IPS-18c (cell line): ENCODE results near the gene CPD.
"Not testable (repeated sequence)": the region's sequence is repeated elsewhere in the genome, so short reads cannot be mapped to it uniquely, and the experiment has no call there.

Source experiments
- H3K4me3 ChIP-seq: 2 replicates; pipeline ENCODE4 v1.7.0; 2013; ENCODE audit warnings: low read depth, mild to moderate bottlenecking, low read length, moderate library complexity; ENCODE audit not compliant: insufficient read depth
- H3K9me3 ChIP-seq: one replicate; pipeline ENCODE4 v1.6.1; 2013; ENCODE audit warnings: mild to moderate bottlenecking, low read length, moderate library complexity; ENCODE audit not compliant: control insufficient read depth, insufficient read depth

CPD gene

DNA sequence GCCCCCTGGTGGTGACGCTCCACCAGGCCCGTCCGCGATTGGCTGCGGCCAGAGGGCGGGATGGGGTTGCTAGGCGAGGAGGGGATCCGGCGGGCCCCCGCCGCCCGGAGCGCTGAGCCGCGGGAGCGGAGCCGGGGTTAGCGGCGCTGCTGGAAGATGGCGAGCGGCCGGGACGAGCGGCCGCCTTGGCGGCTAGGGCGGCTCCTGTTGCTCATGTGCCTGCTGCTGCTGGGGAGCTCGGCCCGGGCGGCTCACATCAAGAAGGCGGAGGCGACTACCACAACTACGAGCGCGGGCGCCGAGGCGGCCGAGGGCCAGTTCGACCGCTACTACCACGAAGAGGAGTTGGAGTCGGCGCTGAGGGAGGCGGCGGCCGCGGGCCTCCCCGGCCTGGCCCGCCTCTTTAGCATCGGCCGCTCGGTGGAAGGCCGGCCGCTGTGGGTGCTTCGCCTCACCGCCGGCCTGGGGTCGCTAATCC is at the start of gene CPD:
CPD (plus strand) TSS at position 103 of the 478 bp plus-strand sequence; CDS start at position 157, 54 bp downstream.
- Histone ChIP-seq H3K4me3 (peak within 1 kb of the TSS; percentile 80), H3K9me3 (no peaks in the 10 kb centered on the region)

DNA sequence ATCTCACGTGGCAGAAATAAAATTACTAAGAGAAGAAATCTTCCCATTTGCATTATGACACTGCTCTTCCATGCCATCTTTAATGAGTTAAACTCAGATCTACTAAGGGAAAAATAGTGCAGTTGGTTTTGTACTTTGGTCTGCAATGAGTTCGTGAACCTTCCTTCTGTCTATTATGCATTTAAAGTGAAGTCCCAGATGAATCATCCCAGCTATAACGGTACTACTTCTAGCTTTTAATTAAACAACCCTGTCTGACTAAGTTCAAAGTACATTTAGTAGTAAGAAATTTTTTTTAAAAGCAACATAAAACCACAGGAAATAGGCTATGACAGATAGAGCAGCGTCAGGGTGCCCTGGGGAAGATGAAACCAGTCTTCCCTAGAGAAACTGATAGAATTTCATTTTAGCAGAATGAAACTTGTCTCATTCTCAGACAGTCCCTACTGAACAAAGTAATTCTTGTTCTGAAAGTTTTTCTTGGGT is 46.6 kb upstream of the CPD start:
- no peaks in the 10 kb centered on the region for H3K9me3 ChIP-seq
- no peak overlapping the region for H3K4me3 ChIP-seq

DNA sequence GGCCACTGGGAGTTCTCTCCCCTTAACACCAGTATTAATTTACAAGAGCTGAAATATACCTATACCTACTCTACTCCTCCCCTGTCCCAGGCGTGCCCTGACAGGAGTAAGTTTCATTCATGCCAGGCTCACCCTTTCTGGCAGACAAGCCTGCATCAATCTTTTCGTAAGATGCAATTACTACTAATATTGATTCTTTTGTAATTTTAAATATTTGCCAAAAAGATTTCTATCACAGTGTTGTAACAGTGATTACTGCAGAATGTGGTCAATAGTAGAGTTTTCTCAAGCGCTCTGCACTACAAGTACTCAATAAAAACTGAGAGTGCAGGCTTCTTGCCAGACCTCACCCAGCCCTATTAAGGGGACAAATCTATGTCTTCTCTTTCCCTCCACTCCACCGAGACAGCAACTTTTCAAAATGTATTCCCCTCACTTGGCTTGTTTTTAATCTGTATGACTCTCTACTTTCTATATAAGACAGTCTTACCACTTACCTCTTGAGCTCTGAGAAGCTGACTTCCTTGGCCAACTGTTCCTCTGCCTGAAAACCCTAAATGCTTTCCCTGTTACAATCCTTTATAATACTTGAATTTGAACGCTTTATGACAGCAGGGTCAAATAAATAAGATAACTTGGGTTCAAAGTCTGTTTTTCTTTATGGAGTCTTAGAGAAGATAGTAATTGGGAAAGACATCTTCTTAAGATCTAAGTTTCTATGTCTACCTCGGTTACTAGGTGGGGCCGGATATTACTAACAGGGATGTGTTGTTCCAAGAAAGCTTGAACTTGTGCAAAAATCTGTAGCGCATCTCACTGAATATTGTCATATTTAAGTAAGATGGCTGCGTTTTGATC is 45.0 kb upstream of the CPD start, which contains the start of gene TMIGD1:
TMIGD1 (minus strand) TSS at position 555 of the 858 bp plus-strand sequence. CDS start 1,924 bp downstream, outside the sequence.
- no peaks in the 10 kb centered on the region for H3K9me3 ChIP-seq
- H3K4me3 ChIP-seq: no peak within 1 kb of the TSS

DNA sequence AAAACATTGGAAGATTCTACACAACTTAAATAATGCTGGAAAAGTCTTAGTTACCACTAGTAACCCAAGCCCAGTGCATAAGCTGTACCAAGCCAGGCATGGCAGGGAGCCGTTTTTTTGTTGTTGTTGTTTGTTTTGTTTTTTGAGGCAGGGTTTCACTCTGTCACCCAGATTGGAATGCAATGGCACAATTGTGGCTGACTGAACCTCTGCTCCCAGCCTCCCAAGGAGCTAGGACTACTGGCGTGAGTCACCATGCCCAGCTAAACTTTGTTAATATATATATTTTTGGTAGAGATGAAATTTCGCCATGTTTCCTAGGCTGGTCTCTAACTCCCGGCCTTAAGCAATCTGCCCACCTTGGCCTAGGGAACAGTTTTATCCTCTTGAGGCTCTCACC is 44.3 kb upstream of the CPD start:
- no peak overlapping the region for H3K4me3 ChIP-seq
- H3K9me3 ChIP-seq: no peaks in the 10 kb centered on the region

DNA sequence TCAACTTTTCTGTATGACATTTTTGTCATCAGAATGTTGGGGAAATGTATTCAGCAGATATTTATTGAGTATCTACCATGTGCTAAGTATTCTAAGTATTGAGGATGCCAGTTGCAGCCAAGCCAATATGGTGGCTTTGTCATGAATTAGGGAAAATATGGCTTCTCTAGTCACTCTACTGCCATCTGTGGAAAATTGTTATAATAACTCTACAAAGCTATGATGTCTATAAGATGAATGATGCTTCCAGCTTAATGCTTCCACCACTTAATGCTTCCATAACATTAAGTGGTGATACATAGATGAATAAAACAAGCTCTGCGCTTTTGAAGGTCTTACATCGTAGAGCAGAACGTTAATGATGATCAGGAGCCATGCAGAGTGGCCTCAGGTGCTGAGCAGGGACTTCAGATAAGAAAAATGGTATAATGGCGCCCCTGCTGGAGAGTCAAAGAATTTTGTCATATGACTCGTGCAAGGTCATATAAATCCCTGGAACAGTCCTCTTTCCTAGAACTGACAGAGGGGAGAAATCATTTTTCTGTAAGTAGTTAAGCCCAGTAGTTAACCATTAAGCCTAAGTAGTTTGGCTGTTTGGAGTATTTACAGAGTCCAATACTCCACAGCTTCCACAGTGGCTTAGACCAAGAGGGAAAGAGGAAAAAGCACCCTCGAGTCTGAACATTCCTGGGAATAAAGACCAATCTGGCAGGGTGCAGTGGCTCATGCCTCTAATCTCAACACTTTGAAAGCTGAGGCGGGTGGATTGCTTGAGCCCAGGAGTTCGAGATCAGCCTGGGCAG is 42.2 kb upstream of the CPD start:
- H3K4me3 ChIP-seq: no peak overlapping the region

DNA sequence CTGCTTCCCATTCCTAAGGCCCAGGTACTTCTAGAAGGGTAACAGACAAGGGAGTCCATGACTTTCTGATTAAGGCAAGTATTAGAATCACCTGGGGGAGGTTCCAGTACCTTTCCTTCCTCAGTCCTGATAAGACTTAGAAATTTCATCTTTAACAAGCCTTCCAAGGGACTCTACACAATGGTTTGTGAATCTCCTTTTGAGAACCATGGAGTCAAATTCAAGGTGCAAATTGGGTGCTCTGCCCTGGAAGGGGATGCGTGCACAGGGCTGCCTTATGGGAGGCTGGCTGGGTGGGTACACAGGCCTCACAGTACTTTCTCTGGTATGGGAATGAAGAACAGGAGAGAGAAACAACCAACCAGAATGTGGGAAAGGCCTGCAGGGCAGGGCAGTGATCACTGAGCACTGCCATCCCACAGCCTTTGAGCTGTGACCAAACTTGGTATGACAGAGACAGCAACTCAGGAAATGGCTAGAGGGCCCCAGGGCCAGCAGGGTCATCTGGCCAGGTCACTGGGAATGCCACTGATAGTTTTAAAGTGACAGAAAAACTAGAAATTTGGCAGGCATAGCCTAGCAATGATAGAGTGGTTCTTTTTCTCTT is 41.2 kb upstream of the CPD start:
- no peaks in the 10 kb centered on the region for H3K9me3 ChIP-seq
- H3K4me3 ChIP-seq: no peak overlapping the region

More for the DNA sequence above, 42.2 kb upstream of the CPD start:
- H3K9me3 ChIP-seq: no peaks in the 10 kb centered on the region

DNA sequence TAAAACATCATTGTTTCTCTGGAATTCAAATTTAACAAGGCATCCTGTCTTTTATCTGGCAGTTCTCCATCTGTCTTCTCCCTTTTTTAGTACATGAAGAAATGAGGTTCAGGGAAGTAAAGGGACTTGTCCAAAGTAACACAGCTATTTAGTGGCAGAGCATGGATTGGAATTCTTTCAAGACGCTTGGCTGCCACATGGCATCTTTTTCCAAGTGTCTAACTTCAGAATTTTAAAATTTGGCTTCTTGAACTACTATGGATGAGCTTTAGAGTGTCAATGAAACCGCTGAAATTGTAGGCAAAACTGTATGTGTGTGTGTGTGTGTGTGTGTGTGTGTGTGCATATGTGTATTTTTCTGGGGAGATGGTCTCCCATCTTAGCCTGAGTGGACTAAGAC is 39.6 kb upstream of the CPD start:
- Histone ChIP-seq H3K4me3 (no peak overlapping the region), H3K9me3 (no peaks in the 10 kb centered on the region)

DNA sequence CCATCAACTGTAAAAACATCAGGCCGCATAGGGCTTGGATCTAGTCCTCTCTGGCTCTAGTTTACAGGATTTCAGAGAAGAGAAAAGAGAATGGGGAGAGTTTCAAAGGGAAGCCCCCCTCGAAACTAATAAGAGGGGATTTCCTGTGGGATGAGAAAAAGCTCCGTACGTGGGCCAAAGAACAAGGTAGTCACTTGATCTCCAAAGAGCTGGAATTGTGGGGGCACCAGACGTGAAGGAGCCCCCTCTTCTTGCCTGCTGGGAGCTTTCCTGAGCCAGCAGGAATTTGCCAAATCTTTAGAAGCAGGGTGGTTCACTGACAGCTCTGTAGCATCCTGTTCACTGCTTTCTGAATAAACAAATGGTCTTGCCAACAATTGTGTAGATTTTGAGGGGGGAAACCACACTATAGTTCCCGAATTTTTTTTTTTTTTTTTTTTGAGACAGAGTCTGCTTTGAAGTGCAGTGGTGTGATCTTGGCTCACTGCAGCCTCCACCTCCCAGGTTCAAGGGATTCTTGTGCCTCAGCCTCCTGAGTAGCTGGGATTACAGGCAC is 37.8 kb upstream of the CPD start:
- no peak overlapping the region for H3K4me3 ChIP-seq
- H3K9me3 ChIP-seq: no peaks in the 10 kb centered on the region

DNA sequence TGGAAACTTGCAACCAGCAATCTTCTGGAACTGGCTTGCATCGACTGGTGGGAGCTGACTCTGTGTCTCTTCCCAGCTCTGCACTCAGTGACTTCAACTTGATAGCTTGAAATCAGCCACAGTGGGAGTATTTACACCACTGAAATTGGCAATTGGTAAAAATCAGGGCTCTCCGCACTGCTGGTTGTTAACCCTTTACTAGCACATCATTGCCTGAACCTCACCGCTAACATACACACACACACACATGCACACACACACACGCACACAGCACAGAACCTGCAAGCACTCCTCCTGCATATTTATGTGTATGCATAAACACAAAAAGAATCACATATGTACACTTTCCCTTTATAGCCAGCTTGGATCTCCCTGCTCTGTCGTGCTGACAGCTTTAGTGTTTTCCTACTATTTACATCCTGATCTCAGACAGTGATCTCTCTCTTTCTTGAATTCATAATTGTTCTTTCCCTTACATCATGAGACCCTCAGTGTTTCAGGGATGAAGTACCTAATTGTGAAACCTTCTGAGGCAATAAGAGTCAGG is 37.0 kb upstream of the CPD start:
- Histone ChIP-seq H3K9me3 (no peaks in the 10 kb centered on the region), H3K4me3 (no peak overlapping the region)

DNA sequence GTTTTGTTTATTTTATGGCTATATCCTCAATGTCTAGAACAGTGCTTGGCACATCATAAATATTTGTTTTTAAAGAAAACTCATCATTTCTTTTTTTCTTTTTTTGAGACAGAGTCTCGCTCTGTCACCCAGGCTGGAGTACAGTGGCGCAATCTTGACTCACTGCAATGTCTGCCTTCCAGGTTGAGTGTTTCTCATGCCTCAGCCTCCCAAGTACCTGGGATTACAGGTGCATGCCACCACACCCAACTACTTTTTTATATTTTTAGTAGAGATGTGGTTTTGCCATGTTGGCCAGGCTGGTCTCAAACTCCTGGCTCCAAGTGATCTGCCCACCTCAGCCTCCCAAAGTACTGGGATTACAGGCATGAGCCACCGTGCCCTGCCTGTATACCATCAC is 35.5 kb upstream of the CPD start:
- H3K4me3 ChIP-seq, H3K9me3 ChIP-seq: not testable (repeated sequence)

DNA sequence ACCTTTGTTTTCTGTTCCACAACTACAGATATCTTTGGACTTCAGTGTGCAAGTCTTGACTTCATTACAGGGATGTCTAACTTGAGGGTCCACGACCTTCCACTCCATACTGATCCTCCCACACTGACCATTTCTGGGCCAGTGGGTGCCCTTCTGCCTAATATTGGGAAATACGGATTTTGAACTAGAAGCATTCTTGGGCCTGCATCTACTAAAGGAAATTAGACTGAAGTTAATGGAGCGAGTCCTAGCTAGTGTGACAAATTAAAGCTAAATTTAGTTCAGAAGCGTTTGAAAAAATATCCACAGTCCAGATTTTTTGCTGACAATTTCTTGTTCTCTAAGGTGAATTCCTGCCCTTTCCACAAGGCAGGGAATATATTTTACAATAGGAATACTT is 34.9 kb upstream of the CPD start:
- Histone ChIP-seq H3K9me3 (no peaks in the 10 kb centered on the region), H3K4me3 (no peak overlapping the region)

DNA sequence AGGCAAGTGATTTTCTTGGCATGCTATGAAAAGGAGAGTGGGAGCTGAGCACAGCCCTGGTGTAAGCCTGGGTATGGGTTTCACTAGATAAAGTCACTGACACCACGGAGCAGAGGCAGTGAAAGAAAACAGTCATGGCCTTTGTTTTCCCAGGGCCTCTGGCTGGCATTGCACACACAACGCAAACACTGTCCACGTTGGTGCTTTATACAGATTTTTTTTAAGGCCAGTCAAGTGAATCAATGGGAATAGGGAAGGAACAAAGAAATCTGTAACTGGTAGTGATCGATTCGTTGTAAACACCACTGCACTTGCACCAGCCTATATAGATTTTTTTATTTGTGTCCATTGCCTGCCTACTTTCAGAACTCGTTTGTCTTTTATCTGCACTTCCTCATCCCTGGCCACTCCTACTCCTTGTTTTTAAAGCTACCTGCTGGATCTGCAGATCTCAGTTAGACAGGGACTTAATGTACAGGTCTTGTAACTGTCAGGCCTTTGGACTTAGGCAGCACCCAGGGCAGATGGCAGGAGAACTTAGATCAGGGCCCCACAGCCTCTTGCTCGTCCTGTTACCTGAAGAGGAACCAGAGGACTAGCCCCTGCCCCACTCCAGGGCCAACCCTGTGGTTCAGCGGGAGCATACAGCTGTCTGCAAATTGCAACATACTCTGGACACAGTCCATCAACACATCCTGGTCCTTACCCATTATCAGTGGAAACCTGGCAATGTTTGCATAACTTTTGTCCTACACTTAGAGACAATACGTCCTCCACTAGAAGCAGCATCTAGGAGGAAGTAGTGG is 34.2 kb upstream of the CPD start:
- Histone ChIP-seq H3K4me3 (no peak overlapping the region), H3K9me3 (no peaks in the 10 kb centered on the region)

DNA sequence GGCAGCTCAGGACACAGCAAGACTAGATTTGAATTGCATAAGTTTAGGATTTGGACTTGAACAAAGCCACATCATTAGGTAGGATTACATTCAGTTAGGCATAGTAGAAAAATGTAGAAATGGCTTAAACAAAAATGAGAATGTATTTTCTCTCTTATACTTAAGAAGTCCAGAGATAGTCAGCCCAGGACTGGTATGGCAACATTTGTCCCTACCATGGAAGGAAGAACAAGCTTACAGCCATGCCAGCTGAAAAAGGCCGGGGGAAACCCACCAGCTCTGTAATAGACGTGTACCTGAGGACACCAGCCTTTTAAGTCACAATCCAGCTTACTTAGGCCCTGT is 33.7 kb upstream of the CPD start:
- Histone ChIP-seq H3K4me3 (no peak overlapping the region), H3K9me3 (no peaks in the 10 kb centered on the region)

DNA sequence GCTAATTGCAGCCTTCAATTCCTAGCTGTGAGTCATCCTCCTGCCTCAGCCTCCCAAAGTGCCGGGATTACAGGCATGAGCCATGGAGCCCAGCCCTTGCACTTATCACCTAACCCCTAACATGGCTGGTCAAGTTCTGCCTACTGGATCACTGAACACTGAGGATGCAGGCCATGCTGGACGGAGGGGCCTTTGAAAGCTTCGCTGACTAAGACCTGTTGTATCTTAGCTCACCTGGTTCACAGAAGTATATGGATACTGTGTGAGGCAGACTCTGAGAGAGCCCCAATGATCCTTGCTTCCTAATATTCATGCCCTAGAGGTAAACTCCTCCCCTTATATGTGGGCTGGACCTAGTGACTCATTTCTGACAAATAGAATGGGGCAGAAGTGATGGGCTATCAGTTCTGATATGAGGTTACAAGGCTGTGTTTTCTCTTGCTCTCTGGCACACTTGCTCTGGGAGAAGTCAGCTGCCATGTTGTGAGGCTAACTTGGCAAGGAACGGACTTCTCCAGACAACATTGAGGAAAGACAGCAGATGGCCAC is 33.1 kb upstream of the CPD start:
- no peak overlapping the region for H3K4me3 ChIP-seq

DNA sequence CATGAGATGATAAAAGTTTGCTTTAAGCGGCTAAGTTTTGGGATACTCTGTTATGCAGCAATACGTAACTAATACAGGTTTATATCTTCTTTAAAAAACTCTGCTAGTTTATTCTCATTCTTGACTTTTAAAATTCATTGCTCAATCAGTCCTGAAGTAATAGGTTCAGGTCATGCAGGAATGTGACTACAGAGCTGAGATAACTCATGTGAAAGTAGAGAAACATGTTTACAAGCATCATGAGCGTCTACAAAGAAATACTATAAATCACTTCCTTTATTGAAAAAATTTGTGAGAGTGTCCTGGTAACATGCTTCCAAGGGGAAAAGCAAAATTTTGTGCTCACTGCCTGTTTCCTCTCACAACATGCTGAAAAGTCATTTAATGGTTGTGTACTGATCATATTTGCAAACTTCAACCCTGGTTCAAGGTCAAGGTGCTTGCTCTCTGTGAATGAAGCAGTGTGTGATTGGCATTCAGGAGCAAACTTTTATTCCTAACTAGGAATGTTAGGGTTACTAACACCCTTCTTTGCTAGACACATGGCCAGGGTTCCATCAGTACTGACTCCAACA is 32.4 kb upstream of the CPD start:
- no peak overlapping the region for H3K4me3 ChIP-seq
- H3K9me3 ChIP-seq: no peaks in the 10 kb centered on the region

More for the DNA sequence above, 33.1 kb upstream of the CPD start:
- no peaks in the 10 kb centered on the region for H3K9me3 ChIP-seq

DNA sequence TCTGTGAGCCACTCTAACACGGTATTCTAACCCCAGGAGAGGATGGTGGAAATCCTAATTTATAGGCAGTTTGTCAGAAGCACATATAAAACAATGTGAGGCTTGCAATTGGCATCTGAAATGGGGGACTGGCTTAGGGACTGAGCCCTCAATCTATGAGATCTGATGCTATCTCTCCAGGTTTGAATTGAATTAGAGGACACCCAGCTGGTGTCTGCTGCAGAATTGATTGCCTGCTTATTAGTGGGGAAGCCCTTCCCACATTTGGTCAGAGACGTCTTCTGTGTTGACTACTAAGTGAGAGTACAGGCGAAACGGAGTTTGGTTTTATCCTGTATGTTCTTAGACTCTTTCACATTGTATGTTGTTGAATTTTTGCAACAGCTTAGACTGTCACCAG is 31.2 kb upstream of the CPD start:
- H3K9me3 ChIP-seq: no peaks in the 10 kb centered on the region
- no peak overlapping the region for H3K4me3 ChIP-seq
